Effector memory CD8-positive, alpha-beta T cell (primary cell): Measurements from ENCODE around the gene NLRP14.

Experiments
- ATAC-seq: fragments of 150-1000 bp; cut with Tn5 transposase; replicated peaks from 2 replicates; pipeline ENCODE4 v1.10.0; 2021; ENCODE audit warnings: mild to moderate bottlenecking, moderate library complexity
- DNase-seq, 3 experiments: peaks; one replicate each; pipeline ENCODE4 v3.0.0; 2021
- H3K27ac Mint-ChIP-seq, 2 donors: one replicate each; pipeline ENCODE4 v1.8.0; 2022; ENCODE audit warnings: mild to moderate bottlenecking in 2 of 2, mixed read lengths in 2 of 2, moderate library complexity in 2 of 2
- H3K27me3 Mint-ChIP-seq, 2 donors: one replicate each; pipeline ENCODE4 v1.8.0; 2022; ENCODE audit warnings: mixed read lengths in 2 of 2
- H3K36me3 Mint-ChIP-seq: one replicate; pipeline ENCODE4 v1.8.0; 2022; ENCODE audit warnings: mild to moderate bottlenecking, moderate library complexity, mixed read lengths; ENCODE audit not compliant: insufficient read depth
- H3K4me1 Mint-ChIP-seq, 2 donors: one replicate each; pipeline ENCODE4 v1.8.0; 2022; ENCODE audit warnings: low read depth in 2 of 2, mixed read lengths in 2 of 2
- H3K4me3 Mint-ChIP-seq, 2 donors: one replicate each; pipeline ENCODE4 v1.8.0; 2022; ENCODE audit warnings: mild to moderate bottlenecking in 2 of 2, mixed read lengths in 2 of 2, moderate library complexity in 2 of 2
- H3K9me3 Mint-ChIP-seq, 2 donors: one replicate each; pipeline ENCODE4 v1.8.0; 2022; ENCODE audit warnings: mixed read lengths in 2 of 2
- total RNA-seq, 9 experiments: gene quantifications; one replicate each; lab custom pipeline; 2026; lab: John Stamatoyannopoulos, UW

The NLRP14 gene, protein sequence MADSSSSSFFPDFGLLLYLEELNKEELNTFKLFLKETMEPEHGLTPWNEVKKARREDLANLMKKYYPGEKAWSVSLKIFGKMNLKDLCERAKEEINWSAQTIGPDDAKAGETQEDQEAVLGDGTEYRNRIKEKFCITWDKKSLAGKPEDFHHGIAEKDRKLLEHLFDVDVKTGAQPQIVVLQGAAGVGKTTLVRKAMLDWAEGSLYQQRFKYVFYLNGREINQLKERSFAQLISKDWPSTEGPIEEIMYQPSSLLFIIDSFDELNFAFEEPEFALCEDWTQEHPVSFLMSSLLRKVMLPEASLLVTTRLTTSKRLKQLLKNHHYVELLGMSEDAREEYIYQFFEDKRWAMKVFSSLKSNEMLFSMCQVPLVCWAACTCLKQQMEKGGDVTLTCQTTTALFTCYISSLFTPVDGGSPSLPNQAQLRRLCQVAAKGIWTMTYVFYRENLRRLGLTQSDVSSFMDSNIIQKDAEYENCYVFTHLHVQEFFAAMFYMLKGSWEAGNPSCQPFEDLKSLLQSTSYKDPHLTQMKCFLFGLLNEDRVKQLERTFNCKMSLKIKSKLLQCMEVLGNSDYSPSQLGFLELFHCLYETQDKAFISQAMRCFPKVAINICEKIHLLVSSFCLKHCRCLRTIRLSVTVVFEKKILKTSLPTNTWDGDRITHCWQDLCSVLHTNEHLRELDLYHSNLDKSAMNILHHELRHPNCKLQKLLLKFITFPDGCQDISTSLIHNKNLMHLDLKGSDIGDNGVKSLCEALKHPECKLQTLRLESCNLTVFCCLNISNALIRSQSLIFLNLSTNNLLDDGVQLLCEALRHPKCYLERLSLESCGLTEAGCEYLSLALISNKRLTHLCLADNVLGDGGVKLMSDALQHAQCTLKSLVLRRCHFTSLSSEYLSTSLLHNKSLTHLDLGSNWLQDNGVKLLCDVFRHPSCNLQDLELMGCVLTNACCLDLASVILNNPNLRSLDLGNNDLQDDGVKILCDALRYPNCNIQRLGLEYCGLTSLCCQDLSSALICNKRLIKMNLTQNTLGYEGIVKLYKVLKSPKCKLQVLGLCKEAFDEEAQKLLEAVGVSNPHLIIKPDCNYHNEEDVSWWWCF
- total RNA-seq, result 0 to 0.13 (median 0) reads per million in 9 experiments

- Mint-ChIP-seq H3K27me3 (peaks cover 35 to 38% of the 10 kb centered on the region in 2 donors), H3K4me3 (no peak within 1 kb of the TSS), H3K27ac (no peak within 1 kb of the TSS), H3K9me3 (peaks cover 0 to 3% of the 10 kb centered on the region in 2 donors), H3K36me3 (no peaks in the 10 kb centered on the region), H3K4me1 (no peaks in the 10 kb centered on the region)
- ATAC-seq (no peak), DNase-seq (no peak)
These were observed at the start of gene NLRP14, which contains the start of gene ZNF214 for GRCh38 chr11:7020183-7020917. Gene NLRP14 (plus strand): TSS chr11:7020479. CDS start chr11:7038587, 18,108 bp downstream. Gene ZNF214 (minus strand): TSS chr11:7020346. CDS start chr11:7002835, 17,511 bp downstream.

DNA sequence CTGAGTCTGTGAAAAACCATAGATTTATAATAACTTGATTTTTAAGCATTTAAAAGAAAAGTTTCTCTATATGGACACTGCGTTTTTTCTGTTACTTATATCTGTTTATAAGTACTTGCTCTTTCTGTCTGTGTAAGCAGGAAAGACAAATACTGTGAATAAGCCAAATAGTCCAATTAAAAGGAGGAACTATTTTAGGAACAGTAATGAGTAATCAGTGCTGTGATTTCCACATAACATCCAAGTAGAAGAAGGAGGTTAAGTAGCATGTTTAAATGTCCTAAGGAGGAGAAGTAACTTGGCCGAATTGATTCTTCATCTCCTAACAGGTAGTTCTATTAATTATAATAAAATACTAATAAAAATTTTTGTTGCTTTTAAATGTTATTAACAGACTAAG, 40.9 kb upstream of the NLRP14 start:
- Mint-ChIP-seq H3K4me3 (no peak overlapping the region), H3K27me3 (peaks cover 7 to 13% of the 10 kb centered on the region in 2 donors), H3K9me3 (peaks cover 2 to 6% of the 10 kb centered on the region in 2 donors), H3K36me3 (no peaks in the 10 kb centered on the region), H3K27ac (no peak overlapping the region), H3K4me1 (no peaks in the 10 kb centered on the region)
- DNase-seq (no peak), ATAC-seq (no peak)

GRCh38 chr11:6986487-6986886, 33.8 kb upstream of the NLRP14 start:
- no peak overlapping the region for H3K4me3 Mint-ChIP-seq
- no peaks in the 10 kb centered on the region for H3K4me1 Mint-ChIP-seq
- DNase-seq, result no peak
- H3K36me3 Mint-ChIP-seq, result no peaks in the 10 kb centered on the region
- H3K27me3 Mint-ChIP-seq, result peaks cover 0 to 23% of the 10 kb centered on the region in 2 donors
- no peak for ATAC-seq
- H3K27ac Mint-ChIP-seq, result no peak overlapping the region
- H3K9me3 Mint-ChIP-seq, result peaks cover 0 to 13% of the 10 kb centered on the region in 2 donors

GRCh38 chr11:6988506-6988905, 31.8 kb upstream of the NLRP14 start:
- no peak for ATAC-seq
- Mint-ChIP-seq H3K27ac (no peak overlapping the region), H3K27me3 (peaks cover 0 to 22% of the 10 kb centered on the region in 2 donors), H3K4me1 (no peaks in the 10 kb centered on the region), H3K9me3 (peaks cover 0 to 17% of the 10 kb centered on the region in 2 donors), H3K36me3 (no peaks in the 10 kb centered on the region), H3K4me3 (no peak overlapping the region)
- DNase-seq, result no peak

DNA sequence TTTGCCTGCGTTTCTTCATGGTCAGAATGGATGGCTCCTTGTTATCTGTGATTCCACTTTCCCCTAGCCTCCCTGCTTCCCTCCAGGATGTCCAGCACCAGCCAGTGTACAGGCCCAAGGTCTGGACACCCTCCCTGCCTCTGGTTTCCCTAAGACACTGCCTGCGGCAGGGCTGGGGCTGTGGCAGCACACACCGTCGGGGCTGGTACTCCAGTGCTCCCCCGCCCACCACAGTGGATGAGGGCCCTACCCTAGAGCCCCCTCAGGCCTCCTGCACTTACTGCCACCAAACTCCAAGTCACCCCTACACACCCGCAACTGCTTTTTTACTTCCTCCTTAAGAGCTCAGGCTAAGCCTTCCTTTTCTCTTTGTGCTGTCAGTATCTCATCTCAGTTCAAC, 29.1 kb upstream of the NLRP14 start:
- H3K4me1 Mint-ChIP-seq, result no peaks in the 10 kb centered on the region
- H3K27ac Mint-ChIP-seq, result no peak overlapping the region
- no peaks in the 10 kb centered on the region for H3K36me3 Mint-ChIP-seq
- no peak overlapping the region for H3K4me3 Mint-ChIP-seq
- DNase-seq (no peak), ATAC-seq (no peak)
- H3K27me3 Mint-ChIP-seq, result peaks cover 0 to 12% of the 10 kb centered on the region in 2 donors
- peaks cover 0 to 16% of the 10 kb centered on the region in 2 donors for H3K9me3 Mint-ChIP-seq

DNA sequence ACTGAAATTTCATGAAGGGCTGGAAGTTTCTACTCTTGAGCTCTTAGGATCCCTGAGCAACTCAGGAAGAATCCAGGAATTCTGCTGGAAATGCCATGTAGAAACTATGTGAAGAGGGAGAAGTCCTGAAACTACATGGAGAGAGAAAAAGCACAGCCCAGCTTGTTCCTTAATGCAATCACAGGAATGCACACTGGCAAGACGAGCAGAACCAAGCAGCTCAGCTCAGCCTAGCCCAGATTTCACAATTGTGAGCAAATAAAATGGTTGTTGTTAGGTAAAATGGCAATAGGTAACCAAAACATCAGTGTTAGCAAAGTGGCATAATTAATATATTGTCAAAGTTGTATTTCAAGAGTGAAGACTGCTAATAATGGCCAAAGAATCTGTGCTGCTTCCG, 28.3 kb upstream of the NLRP14 start:
- H3K27ac Mint-ChIP-seq, result no peak overlapping the region
- peaks cover 0 to 12% of the 10 kb centered on the region in 2 donors for H3K27me3 Mint-ChIP-seq
- peaks cover 0 to 9% of the 10 kb centered on the region in 2 donors for H3K9me3 Mint-ChIP-seq
- ATAC-seq (no peak), DNase-seq (no peak)
- H3K4me1 Mint-ChIP-seq, result no peaks in the 10 kb centered on the region
- H3K36me3 Mint-ChIP-seq, result no peaks in the 10 kb centered on the region
- no peak overlapping the region for H3K4me3 Mint-ChIP-seq

- no peak for DNase-seq
- peaks cover 0 to 6% of the 10 kb centered on the region in 2 donors for H3K9me3 Mint-ChIP-seq
- ATAC-seq, result no peak
- H3K36me3 Mint-ChIP-seq, result no peaks in the 10 kb centered on the region
- no peaks in the 10 kb centered on the region for H3K4me1 Mint-ChIP-seq
- no peak overlapping the region for H3K27ac Mint-ChIP-seq
- H3K27me3 Mint-ChIP-seq, result peaks cover 0 to 12% of the 10 kb centered on the region in 2 donors
- H3K4me3 Mint-ChIP-seq, result no peak overlapping the region
These were observed 27.5 kb upstream of the NLRP14 start for GRCh38 chr11:6992457-6993417.

DNA sequence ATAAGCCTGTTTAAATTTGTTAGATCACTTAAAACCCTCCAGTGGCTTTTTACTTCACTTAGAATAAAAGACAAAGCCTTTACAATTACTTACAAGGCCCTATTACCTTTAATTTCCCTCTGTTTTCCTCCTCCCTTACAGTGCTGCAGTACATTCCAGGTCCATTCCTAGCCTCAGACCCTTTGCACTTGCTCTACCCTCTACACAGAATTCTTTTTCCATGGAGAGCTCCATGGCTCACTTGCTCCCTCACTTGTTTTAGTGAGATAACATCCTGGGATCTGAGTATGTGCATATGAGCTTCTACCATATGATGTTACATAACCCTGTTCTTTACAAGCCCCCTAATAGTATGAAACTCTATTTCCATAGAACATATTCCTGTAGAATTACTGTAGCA, 24.6 kb upstream of the NLRP14 start:
- DNase-seq, result no peak
- no peaks in the 10 kb centered on the region for H3K36me3 Mint-ChIP-seq
- peaks cover 0 to 6% of the 10 kb centered on the region in 2 donors for H3K9me3 Mint-ChIP-seq
- ATAC-seq, result no peak
- H3K4me3 Mint-ChIP-seq, result no peak overlapping the region
- no peaks in the 10 kb centered on the region for H3K4me1 Mint-ChIP-seq
- H3K27ac Mint-ChIP-seq, result no peak overlapping the region
- H3K27me3 Mint-ChIP-seq, result peaks cover 8 to 30% of the 10 kb centered on the region in 2 donors

DNA sequence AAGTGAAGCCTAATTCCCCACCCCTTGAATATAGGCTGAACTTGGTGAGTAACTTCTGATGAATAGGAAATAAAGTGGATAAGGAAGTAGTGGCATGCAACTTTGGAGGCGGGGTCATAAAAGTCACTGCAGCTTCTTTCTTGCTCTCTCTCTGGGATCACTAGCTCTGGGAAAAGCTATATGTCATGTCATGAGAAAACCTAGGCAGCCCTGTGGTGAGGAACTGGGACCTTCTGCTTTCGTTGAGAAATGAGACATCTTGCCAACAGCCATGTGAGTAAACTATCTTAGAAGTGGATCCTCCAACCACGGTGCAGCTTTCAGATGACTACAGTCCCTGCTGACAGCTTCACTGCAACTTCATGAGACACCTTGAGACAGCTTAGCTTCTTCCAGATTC, 15.8 kb upstream of the NLRP14 start:
- no peak overlapping the region for H3K27ac Mint-ChIP-seq

GRCh38 chr11:7014118-7014517, 6.2 kb upstream of the NLRP14 start:
- H3K36me3 Mint-ChIP-seq, result no peaks in the 10 kb centered on the region
- H3K9me3 Mint-ChIP-seq, result peaks cover 0 to 3% of the 10 kb centered on the region in 2 donors
- H3K4me3 Mint-ChIP-seq, result no peak overlapping the region
- H3K27me3 Mint-ChIP-seq, result peaks cover 7 to 11% of the 10 kb centered on the region in 2 donors
- ATAC-seq, result no peak
- no peak overlapping the region for H3K27ac Mint-ChIP-seq
- no peak for DNase-seq
- no peaks in the 10 kb centered on the region for H3K4me1 Mint-ChIP-seq

More for the DNA sequence above, 15.8 kb upstream of the NLRP14 start:
- peaks cover 8 to 27% of the 10 kb centered on the region in 2 donors for H3K27me3 Mint-ChIP-seq
- H3K36me3 Mint-ChIP-seq, result no peaks in the 10 kb centered on the region
- DNase-seq (no peak), ATAC-seq (no peak)
- no peaks in the 10 kb centered on the region for H3K9me3 Mint-ChIP-seq
- H3K4me1 Mint-ChIP-seq, result no peaks in the 10 kb centered on the region
- no peak overlapping the region for H3K4me3 Mint-ChIP-seq

DNA sequence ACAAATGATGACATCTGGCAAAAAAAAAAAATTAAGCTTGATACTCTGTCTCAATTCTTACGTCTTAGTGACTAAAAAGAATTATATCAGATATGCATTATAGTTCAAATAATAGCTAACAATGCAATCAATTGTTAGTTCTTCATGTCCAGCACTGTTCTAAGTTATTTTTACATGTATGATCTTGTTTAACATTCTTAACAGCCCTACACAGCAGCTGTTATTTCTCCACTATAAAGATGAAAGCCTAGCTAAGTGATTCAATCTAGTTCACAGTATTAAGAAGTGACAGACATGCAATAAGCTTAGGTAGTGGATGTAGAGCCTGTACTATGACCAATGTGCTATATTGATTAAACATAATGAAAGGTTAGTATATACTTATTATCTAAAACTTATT, 4.3 kb upstream of the NLRP14 start:
- peaks cover 0 to 3% of the 10 kb centered on the region in 2 donors for H3K9me3 Mint-ChIP-seq
- no peak overlapping the region for H3K4me3 Mint-ChIP-seq
- H3K27ac Mint-ChIP-seq, result no peak overlapping the region
- H3K36me3 Mint-ChIP-seq, result no peaks in the 10 kb centered on the region
- peaks cover 23 to 25% of the 10 kb centered on the region in 2 donors for H3K27me3 Mint-ChIP-seq
- DNase-seq, result no peak
- H3K4me1 Mint-ChIP-seq, result no peaks in the 10 kb centered on the region
- no peak for ATAC-seq
